Glomerular endothelial cell (primary cell): Measurements from ENCODE around the gene CD302. TPM values are rescaled to one million over a fixed set of nuclear protein-coding genes. Genes with fewer than 3 reads are reported as not detected.
"Not testable (repeated sequence)": the region's sequence is repeated elsewhere in the genome, so short reads cannot be mapped to it uniquely, and the experiment has no call there.

ENCODE experiments used
- DNase-seq: peaks from one replicate; pipeline ENCODE4 v3.0.0-alpha.2; 2011; ENCODE audit warnings: low read depth, low spot score; ENCODE audit errors: extremely low read depth
- total RNA-seq: library from RNA; depleted of rRNA; stranded (reverse); fragments of >200 nt; gene quantifications from 2 replicates; pipeline ENCODE4 v1.2.3, GENCODE V29; 2015

The CD302 gene
- total RNA-seq, 1 donor from 2014 or later, result 8.2 TPM

- no peak for DNase-seq
Observed at GRCh38 chr2:159755788-159756187, 42.2 kb downstream of the CD302 start.

GRCh38 chr2:159755014-159755413, 43.0 kb downstream of the CD302 start:
- DNase-seq, result no peak

DNA sequence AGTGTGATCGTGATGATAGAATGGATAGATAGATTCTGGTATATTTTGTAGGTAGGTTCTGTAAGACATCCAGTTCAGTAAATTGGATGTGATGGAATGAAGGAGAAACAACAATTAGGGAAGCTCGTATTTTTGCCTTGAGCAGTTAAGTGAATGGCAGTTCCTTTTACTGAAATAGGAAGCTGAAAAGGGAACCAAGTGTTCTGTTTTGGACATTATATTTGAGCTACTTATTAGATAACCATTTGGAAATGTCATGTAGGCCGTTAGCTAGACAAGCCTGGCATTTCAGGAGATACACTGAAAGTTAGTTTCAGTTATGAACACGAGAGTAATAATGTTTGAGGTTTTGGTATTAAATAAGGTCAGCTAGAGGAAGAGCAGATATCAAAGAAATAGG, 44.2 kb downstream of the CD302 start:
- DNase-seq, result no peak

- no peak for DNase-seq
Observed at GRCh38 chr2:159750873-159751272, 47.1 kb downstream of the CD302 start.

- DNase-seq, result no peak
Observed at GRCh38 chr2:159748089-159748488, 49.9 kb downstream of the CD302 start.

DNA sequence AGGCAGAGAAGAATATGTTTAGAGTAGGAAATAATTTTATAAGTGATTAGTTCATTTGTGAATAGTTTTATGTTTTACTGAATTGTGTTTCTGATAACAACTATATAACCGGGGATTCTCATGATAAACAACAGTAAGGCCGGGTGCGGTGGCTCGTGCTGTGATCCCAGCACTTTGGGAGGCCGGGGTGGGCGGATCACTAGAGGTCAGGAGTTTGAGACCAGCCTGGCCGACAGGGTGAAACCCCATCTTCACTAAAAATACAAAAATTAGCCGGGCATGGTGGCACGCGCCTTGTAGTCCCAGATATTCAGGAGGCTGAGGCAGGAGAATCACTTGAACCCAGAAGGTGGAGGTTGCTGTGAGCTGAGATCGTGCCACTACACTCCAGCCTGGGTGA, 52.8 kb downstream of the CD302 start:
- not testable (repeated sequence) for DNase-seq

GRCh38 chr2:159744363-159744762, 53.6 kb downstream of the CD302 start:
- peak; percentile 50 for DNase-seq

DNA sequence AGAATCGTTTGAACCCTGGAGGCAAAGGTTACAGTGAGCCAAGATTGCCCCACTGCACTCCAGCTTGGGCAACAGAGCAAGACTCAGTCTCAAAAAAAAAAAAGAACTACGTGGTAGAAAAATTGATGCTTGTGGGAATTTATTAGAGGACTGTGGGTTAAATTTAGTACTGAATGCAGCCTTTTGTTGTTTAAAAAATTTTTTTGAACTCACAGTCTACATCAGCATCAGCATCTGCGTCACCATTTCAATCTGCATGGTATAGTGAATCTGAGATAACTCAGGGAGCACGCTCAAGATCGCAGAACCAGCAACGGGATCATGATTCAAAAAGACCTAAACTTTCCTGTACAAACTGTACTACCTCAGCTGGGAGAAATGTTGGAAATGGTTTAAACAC, 55.2 kb downstream of the CD302 start:
- DNase-seq, result no peak

- DNase-seq, result no peak
Observed at GRCh38 chr2:159738509-159739390, 59.3 kb downstream of the CD302 start.

DNA sequence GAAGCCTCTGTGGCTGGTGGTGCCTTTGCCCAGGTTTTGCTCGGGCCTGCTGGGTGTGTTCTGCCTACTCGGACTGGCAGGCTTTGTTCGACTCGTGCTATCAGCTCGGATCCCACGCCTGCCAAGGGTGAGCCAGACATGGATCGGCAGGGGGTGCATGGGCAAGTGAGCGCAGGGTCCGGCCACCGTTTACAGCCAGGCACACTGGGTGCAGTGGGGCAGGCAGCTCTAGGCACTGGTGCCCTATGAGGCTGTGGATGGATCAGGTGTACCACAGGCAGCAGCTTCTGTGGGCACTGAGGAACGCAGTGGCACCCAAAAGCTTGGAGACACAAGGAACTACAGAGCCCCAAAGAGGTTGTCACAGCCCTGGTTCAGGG, 60.1 kb downstream of the CD302 start:
- DNase-seq, result no peak

GRCh38 chr2:159737292-159737916, 60.6 kb downstream of the CD302 start:
- no peak for DNase-seq

- no peak for DNase-seq
Observed at GRCh38 chr2:159736048-159736447, 62.0 kb downstream of the CD302 start.

DNA sequence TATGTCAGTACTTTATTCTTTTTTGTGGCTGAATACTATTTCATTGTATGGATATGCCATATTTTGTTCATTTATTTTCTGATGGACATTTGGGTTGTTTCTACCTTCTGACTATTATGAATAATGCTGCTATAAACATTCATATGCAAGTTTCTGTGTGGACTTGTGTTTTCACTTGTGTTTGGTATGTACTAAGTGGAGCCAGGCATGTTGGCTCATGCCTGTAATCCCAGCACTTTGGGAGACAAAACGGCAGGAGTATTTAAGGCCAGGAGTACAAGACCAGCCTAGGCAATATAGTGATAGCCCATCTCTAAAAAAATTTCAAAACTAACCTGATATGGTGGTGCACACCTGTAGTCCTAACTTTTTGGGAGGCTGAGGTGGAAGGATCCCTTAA, 62.4 kb downstream of the CD302 start:
- no peak for DNase-seq

DNA sequence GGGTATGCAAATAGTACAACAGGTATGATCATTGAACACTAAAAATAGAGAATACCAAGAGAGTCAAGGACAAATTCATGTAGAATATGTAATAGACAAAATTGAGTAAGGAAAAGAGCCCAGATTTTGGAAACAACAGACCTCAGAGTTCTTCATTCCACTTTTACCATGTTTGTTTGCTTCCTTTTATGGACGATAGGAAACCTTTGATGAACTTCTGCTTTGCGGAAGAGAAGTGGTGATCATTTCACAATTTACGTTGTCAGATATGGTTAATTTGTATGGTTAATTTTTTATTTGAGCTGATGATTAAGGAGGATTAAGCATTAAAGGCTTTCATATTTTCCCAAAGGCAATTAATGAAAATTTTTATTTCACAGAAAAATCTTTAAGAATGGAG, 69.4 kb downstream of the CD302 start:
- DNase-seq, result no peak

DNA sequence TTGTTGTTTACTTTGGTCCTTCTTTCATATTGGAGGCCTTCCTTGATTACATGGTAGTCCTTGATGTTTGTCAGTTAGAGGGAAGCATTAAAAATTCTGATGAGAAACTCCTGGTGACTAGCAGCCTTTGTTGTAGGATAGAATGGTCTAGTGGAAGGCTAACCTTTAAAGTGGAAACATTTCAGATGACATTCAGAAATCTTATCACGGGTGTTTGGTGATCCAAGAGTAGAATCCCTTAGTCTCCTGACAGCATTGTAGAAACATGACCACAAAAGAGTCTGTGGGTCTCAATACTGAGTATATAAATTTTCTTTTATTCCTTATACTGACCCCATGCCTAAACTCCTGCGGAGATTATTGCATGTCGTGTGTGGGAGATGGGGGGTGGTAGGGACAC, 72.3 kb downstream of the CD302 start:
- no peak for DNase-seq

GRCh38 chr2:159724795-159725572, 73.0 kb downstream of the CD302 start:
- not testable (repeated sequence) for DNase-seq

DNA sequence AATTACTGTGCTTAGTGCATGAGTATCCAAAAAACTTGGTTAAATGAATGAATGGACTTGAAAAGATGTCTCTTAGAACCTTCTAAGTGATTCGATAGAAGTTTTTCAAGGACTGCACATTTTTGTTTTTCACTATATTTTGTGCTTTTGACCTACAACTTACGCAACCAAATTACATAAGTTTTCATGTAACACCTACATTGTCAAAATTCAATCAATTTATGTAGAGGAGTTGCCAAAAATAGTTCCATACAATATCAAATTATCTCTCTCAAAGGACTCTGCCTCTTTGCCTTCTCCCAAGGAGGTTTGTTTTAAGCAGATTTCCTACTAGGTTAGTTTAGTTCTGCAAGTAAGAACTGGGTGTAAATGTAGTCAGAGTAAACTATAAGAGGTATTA, 75.4 kb downstream of the CD302 start:
- no peak for DNase-seq

GRCh38 chr2:159720676-159721075, 77.3 kb downstream of the CD302 start:
- DNase-seq, result no peak
